Measurements from ENCODE around the gene FCMR.

DNA sequence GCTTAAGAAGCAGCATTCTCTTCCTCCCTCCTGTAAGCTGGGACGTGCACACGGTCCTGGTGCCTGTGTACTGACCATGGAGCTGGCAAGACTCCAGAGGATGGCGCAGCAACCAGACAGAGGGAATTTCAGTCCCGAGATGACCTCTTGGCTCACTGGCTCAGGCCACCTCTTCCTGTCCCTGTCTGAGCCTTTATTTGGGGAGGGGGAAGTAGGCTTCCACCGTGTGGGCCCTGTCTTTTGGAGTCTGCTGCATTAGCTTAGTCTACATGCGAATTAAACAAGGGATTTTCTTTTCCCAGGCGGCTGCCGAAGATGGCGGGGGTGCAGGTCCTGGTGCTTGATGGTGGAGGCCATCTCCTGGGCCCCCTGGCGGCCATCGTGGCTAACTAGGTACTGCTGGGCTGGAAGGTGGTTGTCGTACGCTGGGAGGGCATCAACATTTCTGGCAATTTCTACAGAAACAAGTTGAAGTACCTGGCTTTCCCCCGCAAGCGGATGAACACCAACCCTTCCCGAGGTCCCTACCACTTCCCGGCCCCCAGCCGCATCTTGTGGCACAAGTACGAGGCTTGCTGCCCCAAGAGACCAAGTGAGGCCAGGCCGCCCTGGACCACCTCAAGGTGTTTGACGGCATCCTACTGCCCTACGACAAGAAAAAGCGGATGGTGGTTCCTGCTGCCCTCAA, 14.3 kb downstream of the FCMR start:
- TF ChIP-seq, protein P1, sequence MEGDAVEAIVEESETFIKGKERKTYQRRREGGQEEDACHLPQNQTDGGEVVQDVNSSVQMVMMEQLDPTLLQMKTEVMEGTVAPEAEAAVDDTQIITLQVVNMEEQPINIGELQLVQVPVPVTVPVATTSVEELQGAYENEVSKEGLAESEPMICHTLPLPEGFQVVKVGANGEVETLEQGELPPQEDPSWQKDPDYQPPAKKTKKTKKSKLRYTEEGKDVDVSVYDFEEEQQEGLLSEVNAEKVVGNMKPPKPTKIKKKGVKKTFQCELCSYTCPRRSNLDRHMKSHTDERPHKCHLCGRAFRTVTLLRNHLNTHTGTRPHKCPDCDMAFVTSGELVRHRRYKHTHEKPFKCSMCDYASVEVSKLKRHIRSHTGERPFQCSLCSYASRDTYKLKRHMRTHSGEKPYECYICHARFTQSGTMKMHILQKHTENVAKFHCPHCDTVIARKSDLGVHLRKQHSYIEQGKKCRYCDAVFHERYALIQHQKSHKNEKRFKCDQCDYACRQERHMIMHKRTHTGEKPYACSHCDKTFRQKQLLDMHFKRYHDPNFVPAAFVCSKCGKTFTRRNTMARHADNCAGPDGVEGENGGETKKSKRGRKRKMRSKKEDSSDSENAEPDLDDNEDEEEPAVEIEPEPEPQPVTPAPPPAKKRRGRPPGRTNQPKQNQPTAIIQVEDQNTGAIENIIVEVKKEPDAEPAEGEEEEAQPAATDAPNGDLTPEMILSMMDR (conservative IDR thresholded peaks at IDR 0.05; ENCODE audit: low read length), result no peak
- TF ChIP-seq EZH2phosphoT487 (IDR thresholded peaks at IDR 0.05; ENCODE audit: borderline replicate concordance), result no peak

Measured in Loucy (cell line).